H9 (cell line): ENCODE data around the gene CACNA2D3. TPM values are rescaled to one million over a fixed set of nuclear protein-coding genes. Genes with fewer than 3 reads are reported as not detected.

Experiments used
- DNase-seq: peaks from one replicate; pipeline ENCODE4 v3.0.0-alpha.2; 2017
- H2AFZ ChIP-seq: one replicate; pipeline ENCODE4 v1.6.1; 2013; ENCODE audit warnings: mild to moderate bottlenecking, low read length, control low read depth, moderate library complexity
- H2AK5ac ChIP-seq: 2 replicates; pipeline ENCODE4 v1.6.1; 2013; ENCODE audit warnings: low read length, control low read depth, mixed read lengths; ENCODE audit not compliant: insufficient read length
- H2BK120ac ChIP-seq: one replicate; pipeline ENCODE4 v1.6.1; 2013; ENCODE audit warnings: low read depth, mild to moderate bottlenecking, low read length, control low read depth, inconsistent platforms; ENCODE audit not compliant: poor library complexity, severe bottlenecking
- H2BK12ac ChIP-seq: 2 replicates; pipeline ENCODE4 v1.6.1; 2013; ENCODE audit warnings: low read length, control low read depth, mixed read lengths, low read depth; ENCODE audit not compliant: insufficient read length
- H2BK15ac ChIP-seq: 2 replicates; pipeline ENCODE4 v1.6.1; 2013; ENCODE audit warnings: low read depth, low read length, control low read depth
- H2BK20ac ChIP-seq: one replicate; pipeline ENCODE4 v1.6.1; 2013; ENCODE audit warnings: low read depth, mild to moderate bottlenecking, low read length, control low read depth, inconsistent platforms; ENCODE audit not compliant: poor library complexity, severe bottlenecking
- H2BK5ac ChIP-seq: 2 replicates; pipeline ENCODE4 v1.6.1; 2013; ENCODE audit warnings: low read length, control low read depth, mixed read lengths; ENCODE audit not compliant: insufficient read length
- H3K14ac ChIP-seq: 2 replicates; pipeline ENCODE4 v1.6.1; 2013; ENCODE audit warnings: low read length, control low read depth; ENCODE audit not compliant: insufficient read depth
- H3K18ac ChIP-seq: 2 replicates; pipeline ENCODE4 v1.6.1; 2013; ENCODE audit warnings: low read depth, mild to moderate bottlenecking, mixed read lengths, low read length, control low read depth; ENCODE audit not compliant: insufficient read length
- H3K23ac ChIP-seq: 2 replicates; pipeline ENCODE4 v1.6.1; 2013; ENCODE audit warnings: low read length, control low read depth, mixed read lengths, low read depth; ENCODE audit not compliant: insufficient read length
- H3K23me2 ChIP-seq: 2 replicates; pipeline ENCODE4 v1.6.1; 2013; ENCODE audit warnings: low read depth, mild to moderate bottlenecking, mixed read lengths, low read length, control low read depth; ENCODE audit not compliant: insufficient read length, poor library complexity, severe bottlenecking
- H3K27ac ChIP-seq: 2 replicates; pipeline ENCODE4 v1.5.1; 2013; ENCODE audit warnings: low read length, control low read depth, mixed read lengths, low read depth; ENCODE audit not compliant: insufficient read length
- H3K27me3 ChIP-seq: 2 replicates; pipeline ENCODE4 v1.6.1; 2013; ENCODE audit warnings: low read length, control low read depth, inconsistent platforms; ENCODE audit not compliant: insufficient read depth
- H3K4ac ChIP-seq: 2 replicates; pipeline ENCODE4 v1.6.1; 2013; ENCODE audit warnings: low read depth, mild to moderate bottlenecking, control low read depth, inconsistent platforms, low read length, moderate library complexity
- H3K4me1 ChIP-seq: 2 replicates; pipeline ENCODE4 v1.6.1; 2013; ENCODE audit warnings: low read length, control low read depth, inconsistent platforms; ENCODE audit not compliant: insufficient read depth
- H3K4me2 ChIP-seq: 2 replicates; pipeline ENCODE4 v1.6.1; 2013; ENCODE audit warnings: low read length, control low read depth, mixed read lengths; ENCODE audit not compliant: insufficient read length, insufficient read depth
- H3K56ac ChIP-seq: 2 replicates; pipeline ENCODE4 v1.6.1; 2013; ENCODE audit warnings: low read depth, mild to moderate bottlenecking, mixed read lengths, low read length, control low read depth; ENCODE audit not compliant: insufficient read length
- H3K79me1 ChIP-seq: 2 replicates; pipeline ENCODE4 v1.6.1; 2013; ENCODE audit warnings: low read depth, mild to moderate bottlenecking, moderate library complexity, low read length, control low read depth, inconsistent platforms; ENCODE audit not compliant: insufficient read depth, poor library complexity, severe bottlenecking
- H3K79me2 ChIP-seq: 2 replicates; pipeline ENCODE4 v1.6.1; 2013; ENCODE audit warnings: low read length, control low read depth, inconsistent platforms; ENCODE audit not compliant: insufficient read depth
- H3K9ac ChIP-seq: 2 replicates; pipeline ENCODE4 v1.6.1; 2013; ENCODE audit warnings: low read length, control low read depth, mixed read lengths; ENCODE audit not compliant: insufficient read length; ENCODE audit errors: extremely low read depth
- H3K9me3 ChIP-seq: one replicate; pipeline ENCODE4 v1.6.1; 2013; ENCODE audit warnings: low read depth, low read length, inconsistent platforms; ENCODE audit not compliant: control insufficient read depth
- H3T11ph ChIP-seq: one replicate; pipeline ENCODE4 v1.6.1; 2013; ENCODE audit warnings: mild to moderate bottlenecking, low read length, control low read depth, inconsistent platforms
- H4K20me1 ChIP-seq: one replicate; pipeline ENCODE4 v1.6.1; 2013; ENCODE audit not compliant: control insufficient read depth, insufficient read length, insufficient read depth
- H4K5ac ChIP-seq: 2 replicates; pipeline ENCODE4 v1.6.1; 2013; ENCODE audit warnings: low read depth, mild to moderate bottlenecking, mixed read lengths, low read length, control low read depth; ENCODE audit not compliant: insufficient read length
- H4K8ac ChIP-seq: replicated peaks from 2 replicates; pipeline ENCODE4 v1.6.1; 2013; ENCODE audit warnings: low read length, control low read depth, mixed read lengths, low read depth; ENCODE audit not compliant: insufficient read length
- H4K91ac ChIP-seq: 2 replicates; pipeline ENCODE4 v1.6.1; 2013; ENCODE audit warnings: low read depth, mild to moderate bottlenecking, moderate library complexity, mixed read lengths, low read length, control low read depth; ENCODE audit not compliant: insufficient read length
- H3K27ac Mint-ChIP-seq, 3 experiments: 2 replicates in 2 of 3; 3 replicates in 1 of 3; pipeline ENCODE4 v1.8.0; 2020 to 2021; ENCODE audit warnings: mixed read lengths in 3 of 3, mild to moderate bottlenecking in 1 of 3, moderate library complexity in 1 of 3
- H3K27me3 Mint-ChIP-seq: 2 replicates; pipeline ENCODE4 v1.8.0; 2021; ENCODE audit warnings: low read depth, mild to moderate bottlenecking, moderate library complexity, mixed read lengths
- H3K36me3 Mint-ChIP-seq, 3 experiments: 2 replicates in 2 of 3; 3 replicates in 1 of 3; pipeline ENCODE4 v1.8.0; 2020 to 2021; ENCODE audit warnings: low read depth in 3 of 3, mixed read lengths in 3 of 3; ENCODE audit not compliant: insufficient read depth in 1 of 3
- H3K4me1 Mint-ChIP-seq, 2 experiments: 2 replicates each; pipeline ENCODE4 v1.8.0; 2020; ENCODE audit warnings: mixed read lengths in 2 of 2
- H3K4me3 Mint-ChIP-seq, 2 experiments: 2 replicates in 1 of 2; 3 replicates in 1 of 2; pipeline ENCODE4 v1.8.0; 2020 to 2021; ENCODE audit warnings: mild to moderate bottlenecking in 2 of 2, mixed read lengths in 2 of 2, moderate library complexity in 1 of 2
- H3K9me3 Mint-ChIP-seq, 2 experiments: 2 replicates in 1 of 2; 3 replicates in 1 of 2; pipeline ENCODE4 v1.8.0; 2020; ENCODE audit warnings: mild to moderate bottlenecking in 2 of 2, mixed read lengths in 2 of 2, moderate library complexity in 1 of 2
- WGBS: extraction: QIAGEN DNeasy Blood & Tissue Kit; methylation state at CpG from one replicate; pipeline ENCODE4 v1.1.7; 2013; ENCODE audit warnings: missing lambda C conversion rate, low lambda C conversion rate, mixed read lengths; ENCODE audit not compliant: insufficient read length; ENCODE audit errors: extremely low coverage; 5-methylcytosine and 5-hydroxymethylcytosine counted together
- total RNA-seq: library from RNA; stranded (reverse); gene quantifications from 2 replicates; pipeline ENCODE4 v1.2.1, GENCODE V29; 2021
- TF ChIP-seq, protein P1 (sequence below): fragments of 200-600 bp; sonication (generic); conservative IDR thresholded peaks from 3 replicates; pipeline ENCODE4 v1.8.0; 2021; ENCODE audit warnings: antibody characterized with exemption, mild to moderate bottlenecking

CACNA2D3 gene
- total RNA-seq, 1 experiment from 2014 or later: 3.2 TPM

DNA sequence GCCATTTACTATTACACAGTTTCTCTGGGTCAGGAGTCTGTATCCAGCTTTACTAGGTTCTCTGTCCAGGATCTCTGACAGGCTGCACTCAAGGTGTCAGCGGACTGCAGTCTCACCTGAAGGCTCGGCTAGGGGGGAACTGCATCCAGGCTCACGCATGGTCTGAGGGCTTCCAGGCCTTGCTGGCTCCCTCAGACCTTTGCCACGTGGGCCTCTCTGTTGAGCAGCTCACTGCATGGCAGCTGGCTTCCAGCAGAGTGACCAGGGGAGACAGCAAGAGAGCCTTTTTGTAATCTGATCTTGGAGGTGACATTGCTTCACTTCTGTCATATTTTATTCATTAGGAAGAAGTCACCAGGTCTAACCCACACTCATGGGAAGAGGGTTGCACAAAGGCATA is 152.3 kb downstream of the CACNA2D3 start:
- H3K27ac Mint-ChIP-seq: peak overlapping the region in 1 of 3 experiments; percentile 19; a peak in 1 of 7 replicates
- no peaks in the 10 kb centered on the region for H3K9me3 ChIP-seq
- TF ChIP-seq, protein P1, sequence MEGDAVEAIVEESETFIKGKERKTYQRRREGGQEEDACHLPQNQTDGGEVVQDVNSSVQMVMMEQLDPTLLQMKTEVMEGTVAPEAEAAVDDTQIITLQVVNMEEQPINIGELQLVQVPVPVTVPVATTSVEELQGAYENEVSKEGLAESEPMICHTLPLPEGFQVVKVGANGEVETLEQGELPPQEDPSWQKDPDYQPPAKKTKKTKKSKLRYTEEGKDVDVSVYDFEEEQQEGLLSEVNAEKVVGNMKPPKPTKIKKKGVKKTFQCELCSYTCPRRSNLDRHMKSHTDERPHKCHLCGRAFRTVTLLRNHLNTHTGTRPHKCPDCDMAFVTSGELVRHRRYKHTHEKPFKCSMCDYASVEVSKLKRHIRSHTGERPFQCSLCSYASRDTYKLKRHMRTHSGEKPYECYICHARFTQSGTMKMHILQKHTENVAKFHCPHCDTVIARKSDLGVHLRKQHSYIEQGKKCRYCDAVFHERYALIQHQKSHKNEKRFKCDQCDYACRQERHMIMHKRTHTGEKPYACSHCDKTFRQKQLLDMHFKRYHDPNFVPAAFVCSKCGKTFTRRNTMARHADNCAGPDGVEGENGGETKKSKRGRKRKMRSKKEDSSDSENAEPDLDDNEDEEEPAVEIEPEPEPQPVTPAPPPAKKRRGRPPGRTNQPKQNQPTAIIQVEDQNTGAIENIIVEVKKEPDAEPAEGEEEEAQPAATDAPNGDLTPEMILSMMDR: no peak

More for the DNA sequence above, 152.3 kb downstream of the CACNA2D3 start:
- no peak overlapping the region for H3K14ac ChIP-seq
- H3K4me2 ChIP-seq: no peak overlapping the region
- no peaks in the 10 kb centered on the region for H4K20me1 ChIP-seq
- no peak overlapping the region for H2BK120ac ChIP-seq
- no peak overlapping the region for H2BK12ac ChIP-seq
- no peak overlapping the region for H3K4ac ChIP-seq
- H3K27me3 Mint-ChIP-seq: peaks cover 1% of the 10 kb centered on the region
- H3K79me1 ChIP-seq: no peaks in the 10 kb centered on the region
- H3K4me1 ChIP-seq: no peaks in the 10 kb centered on the region
- no peak overlapping the region for H3T11ph ChIP-seq
- H2BK15ac ChIP-seq: no peak overlapping the region
- H3K18ac ChIP-seq: no peak overlapping the region
- no peak overlapping the region for H4K5ac ChIP-seq
- no peak overlapping the region for H4K91ac ChIP-seq
- no peak overlapping the region for H3K4me3 Mint-ChIP-seq
- H3K23me2 ChIP-seq: no peaks in the 10 kb centered on the region
- no peak overlapping the region for H2AK5ac ChIP-seq
- no peak overlapping the region for H3K9ac ChIP-seq
- H2BK20ac ChIP-seq: no peak overlapping the region
- peaks cover 0 to 1% (median 0%) of the 10 kb centered on the region in 3 experiments; a peak in 3 of 7 replicates for H3K36me3 Mint-ChIP-seq
- no peaks in the 10 kb centered on the region for H3K79me2 ChIP-seq
- WGBS: no CpG with 5 or more reads among the region's 4 CpGs
- no peak overlapping the region for H2AFZ ChIP-seq
- H3K27ac ChIP-seq: no peak overlapping the region
- DNase-seq: no peak
- H3K23ac ChIP-seq: no peak overlapping the region
- no peak overlapping the region for H3K56ac ChIP-seq
- H2BK5ac ChIP-seq: no peak overlapping the region
- H3K9me3 Mint-ChIP-seq: peaks cover 5% of the 10 kb centered on the region in 2 experiments; a peak in 2 of 5 replicates
- H4K8ac ChIP-seq: no peak overlapping the region
- H3K4me1 Mint-ChIP-seq: peaks cover 10 to 11% of the 10 kb centered on the region in 2 experiments
- H3K27me3 ChIP-seq: no peaks in the 10 kb centered on the region
